ENCODE results near the gene FBXL15.

- TF ChIP-seq POLR2A (IDR thresholded peaks at IDR 0.05; ENCODE audit: low read depth, low read length) (no peak), RCOR1 (IDR thresholded peaks at IDR 0.05; ENCODE audit: insufficient replicate concordance, low read length) (no peak), RAD21 (IDR thresholded peaks at IDR 0.05; ENCODE audit: low read length) (no peak), ELK1 (IDR thresholded peaks at IDR 0.05; ENCODE audit: borderline replicate concordance, low read depth, low read length) (no peak), MAZ (IDR thresholded peaks at IDR 0.05; ENCODE audit: borderline replicate concordance, low read depth, low read length) (no peak)
- TF ChIP-seq, protein P1, sequence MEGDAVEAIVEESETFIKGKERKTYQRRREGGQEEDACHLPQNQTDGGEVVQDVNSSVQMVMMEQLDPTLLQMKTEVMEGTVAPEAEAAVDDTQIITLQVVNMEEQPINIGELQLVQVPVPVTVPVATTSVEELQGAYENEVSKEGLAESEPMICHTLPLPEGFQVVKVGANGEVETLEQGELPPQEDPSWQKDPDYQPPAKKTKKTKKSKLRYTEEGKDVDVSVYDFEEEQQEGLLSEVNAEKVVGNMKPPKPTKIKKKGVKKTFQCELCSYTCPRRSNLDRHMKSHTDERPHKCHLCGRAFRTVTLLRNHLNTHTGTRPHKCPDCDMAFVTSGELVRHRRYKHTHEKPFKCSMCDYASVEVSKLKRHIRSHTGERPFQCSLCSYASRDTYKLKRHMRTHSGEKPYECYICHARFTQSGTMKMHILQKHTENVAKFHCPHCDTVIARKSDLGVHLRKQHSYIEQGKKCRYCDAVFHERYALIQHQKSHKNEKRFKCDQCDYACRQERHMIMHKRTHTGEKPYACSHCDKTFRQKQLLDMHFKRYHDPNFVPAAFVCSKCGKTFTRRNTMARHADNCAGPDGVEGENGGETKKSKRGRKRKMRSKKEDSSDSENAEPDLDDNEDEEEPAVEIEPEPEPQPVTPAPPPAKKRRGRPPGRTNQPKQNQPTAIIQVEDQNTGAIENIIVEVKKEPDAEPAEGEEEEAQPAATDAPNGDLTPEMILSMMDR (conservative IDR thresholded peaks at IDR 0.05; ENCODE audit: low read depth, low read length), result no peak
Measured at GRCh38 chr10:102400598-102401341, 19.9 kb upstream of the FBXL15 start.
